Hematopoietic multipotent progenitor cell (in vitro differentiated cells): ENCODE data around the gene ZNF626. TPM values are rescaled to one million over a fixed set of nuclear protein-coding genes. Genes with fewer than 3 reads are reported as not detected.
"Not testable (repeated sequence)": the region's sequence is repeated elsewhere in the genome, so short reads cannot be mapped to it uniquely, and the experiment has no call there.

Source experiments
- DNase-seq, 3 donors: peaks; one replicate each; pipeline ENCODE4 v3.0.0-alpha.2; 2011 to 2015; ENCODE audit warnings: low read depth in 2 of 3, low spot score in 2 of 3
- total RNA-seq: library from RNA; depleted of rRNA; stranded (reverse); fragments of >200 nt; gene quantifications from one replicate; pipeline ENCODE4 v1.2.3, GENCODE V29; 2012

ZNF626 gene
- 3.8 TPM for total RNA-seq

DNA sequence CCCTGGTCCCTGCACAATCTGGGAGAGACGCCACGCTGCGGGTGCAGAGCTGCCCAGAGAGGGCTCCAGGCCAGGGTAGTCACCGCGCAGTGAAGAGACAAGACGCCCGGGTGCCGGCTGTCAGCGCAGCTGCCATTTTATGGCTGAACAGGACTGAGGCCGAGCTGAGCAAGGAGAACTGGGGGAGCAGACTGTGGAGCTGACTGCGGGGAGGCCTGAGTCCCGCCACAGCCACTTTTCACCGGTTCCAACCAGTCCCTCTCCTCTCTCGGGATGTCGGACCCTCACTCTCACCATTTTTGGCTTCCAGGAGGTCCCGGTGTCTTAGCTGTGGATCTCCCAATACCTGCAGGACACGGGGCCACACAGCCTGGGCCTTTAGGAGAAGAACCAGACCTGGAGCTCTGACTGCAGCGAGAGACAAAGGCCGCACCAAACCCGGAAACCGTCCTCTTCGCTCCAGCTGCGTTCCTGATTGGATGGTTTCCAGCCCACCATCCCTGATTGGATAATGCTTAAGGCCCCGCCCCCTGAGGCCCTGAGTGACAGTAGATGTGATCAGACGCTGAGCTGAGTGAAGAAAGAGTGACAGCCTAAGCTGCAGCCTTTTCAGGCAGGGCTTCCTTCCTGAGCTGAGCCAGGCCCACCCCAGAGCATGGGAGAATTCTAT is at the start of gene ZNF626:
ZNF626 (minus strand) TSS at position 422 of the 670 bp plus-strand sequence; CDS start at position 297, 125 bp downstream.
- DNase-seq: peak; percentile 70 to 99 (median 95)

DNA sequence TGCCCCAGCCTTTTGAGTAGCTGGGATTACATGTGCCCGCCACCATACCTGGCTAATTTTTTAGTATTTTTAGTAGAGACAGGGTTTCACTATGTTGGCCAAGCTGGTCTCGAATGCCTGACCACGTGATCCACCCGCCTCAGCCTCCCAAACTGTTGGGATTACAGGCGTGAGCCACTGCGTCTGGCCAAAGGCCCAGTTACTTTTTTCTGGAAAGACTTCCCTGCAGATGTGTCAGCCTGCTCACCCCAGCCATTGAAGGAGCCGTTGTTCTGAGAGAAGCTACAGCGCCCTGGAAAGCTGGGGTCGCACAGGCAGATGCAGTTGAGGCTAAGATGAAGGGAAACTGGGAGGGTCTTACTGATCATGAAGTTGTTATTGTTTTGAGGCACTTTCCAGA is 7.9 kb upstream of the ZNF626 start:
- DNase-seq: no peak

DNA sequence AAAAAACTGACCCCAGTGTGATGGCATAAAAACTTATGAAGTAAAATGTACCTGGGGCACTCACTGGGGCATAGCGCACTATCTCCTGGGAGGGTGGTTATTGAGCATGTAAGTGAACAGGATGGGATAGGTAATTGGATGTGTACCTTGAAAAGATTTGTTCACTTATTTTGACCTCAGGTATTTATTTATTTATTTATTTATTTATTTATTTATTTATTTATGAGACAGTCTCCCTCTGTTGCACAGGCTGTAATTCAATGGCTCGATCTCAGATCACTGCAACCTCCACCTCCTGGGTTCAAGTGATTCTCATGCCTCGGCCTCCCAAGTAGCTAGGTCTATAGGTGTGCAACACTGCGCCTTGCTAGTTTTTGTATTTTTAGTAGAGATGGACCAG is 5.9 kb upstream of the ZNF626 start:
- no peak for DNase-seq

DNA sequence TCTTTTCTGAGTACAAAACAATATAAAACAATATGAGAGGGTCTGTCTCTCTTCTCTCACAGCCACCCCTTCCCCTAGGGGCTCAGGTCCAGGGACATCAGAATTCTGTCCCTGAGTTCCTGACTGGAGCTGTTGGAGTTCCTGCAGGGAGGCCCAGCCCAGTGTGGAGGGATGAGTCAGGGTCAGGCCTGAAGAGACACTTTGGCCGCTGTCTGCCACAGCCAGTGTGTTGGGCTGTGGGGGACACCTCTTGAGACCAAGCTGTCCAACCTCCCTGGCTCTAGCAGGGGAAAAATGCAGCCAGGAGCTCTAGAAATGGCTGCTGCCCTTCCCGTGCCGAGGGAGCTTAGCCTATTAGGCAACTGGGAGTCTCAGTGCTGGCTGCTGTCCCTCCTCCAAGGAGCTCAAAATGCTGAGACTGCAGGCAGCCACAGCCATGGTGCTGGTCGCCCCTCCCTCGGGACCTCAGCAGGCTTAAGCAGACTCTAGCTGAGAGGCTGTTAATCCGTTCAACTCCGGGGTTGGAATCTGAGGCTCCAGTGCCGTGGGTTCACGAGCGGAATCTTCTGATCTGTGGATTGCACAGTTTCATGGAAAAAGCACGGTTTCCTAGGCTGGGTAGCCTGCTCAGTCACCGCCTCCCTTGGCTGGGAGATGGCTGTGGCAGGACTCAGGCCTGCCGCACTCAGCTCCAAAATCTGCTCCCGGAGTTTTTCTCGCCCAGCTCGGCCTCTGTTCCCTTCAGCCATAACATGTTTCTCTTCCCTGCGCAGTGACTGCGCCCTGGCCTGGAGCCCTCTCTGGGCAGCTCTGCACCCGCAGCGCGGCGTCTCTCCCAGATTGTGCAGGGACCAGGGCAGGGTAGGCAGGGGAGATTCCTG is 3.8 kb upstream of the ZNF626 start:
- no peak for DNase-seq

DNA sequence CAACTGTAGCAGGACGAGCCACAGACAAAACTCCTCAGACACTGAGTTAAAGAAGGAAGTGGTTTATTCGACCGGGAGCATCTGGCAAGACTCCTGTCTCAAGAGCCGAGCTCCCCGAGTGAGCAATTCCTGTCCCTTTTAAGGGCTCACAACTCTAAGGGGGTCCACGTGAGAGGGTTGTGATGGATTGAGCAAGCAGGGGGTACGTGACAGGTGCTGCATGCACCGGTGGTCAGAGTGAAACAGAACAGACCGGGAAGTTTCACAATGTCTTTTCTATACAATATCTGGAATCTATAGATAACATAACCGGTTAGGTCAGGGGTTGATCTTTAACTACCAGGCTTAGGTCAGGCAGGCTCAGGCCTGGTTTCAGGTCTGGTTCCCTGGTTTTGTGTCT is 3.1 kb upstream of the ZNF626 start:
- peak in 1 of 3 donors; percentile 36 for DNase-seq

DNA sequence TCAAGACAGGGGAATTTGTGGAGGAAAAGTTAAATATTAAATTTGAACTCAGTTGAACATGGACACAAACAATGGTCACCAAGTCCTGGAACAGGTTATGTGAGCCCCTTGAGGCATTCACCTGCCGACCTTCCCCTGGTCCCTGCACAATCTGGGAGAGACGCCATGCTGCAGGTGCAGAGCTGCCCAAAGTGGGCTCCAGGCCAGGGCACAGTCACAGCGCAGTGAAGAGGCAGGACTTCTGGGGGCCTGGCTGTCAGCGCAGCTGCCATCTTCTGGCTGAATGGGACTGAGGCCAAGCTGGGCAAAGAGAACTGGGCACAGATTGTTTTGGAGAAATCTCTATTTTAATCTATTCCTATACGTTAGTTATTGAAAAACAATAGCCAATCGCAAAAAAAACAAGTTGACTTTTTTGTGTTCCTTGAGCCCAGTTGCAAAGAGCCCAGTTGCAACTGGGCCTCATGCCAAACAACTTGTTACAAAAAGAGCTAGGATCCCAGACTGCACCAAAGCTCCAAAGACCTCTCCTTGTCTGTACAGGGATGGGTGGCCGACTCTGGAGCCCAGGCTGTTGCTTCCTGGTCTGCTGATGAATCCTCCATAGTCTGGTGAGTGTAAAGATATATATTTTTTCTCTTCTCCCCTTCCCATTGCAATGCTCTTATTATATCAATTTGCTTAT is 1.2 kb upstream of the ZNF626 start:
- DNase-seq: no peak

DNA sequence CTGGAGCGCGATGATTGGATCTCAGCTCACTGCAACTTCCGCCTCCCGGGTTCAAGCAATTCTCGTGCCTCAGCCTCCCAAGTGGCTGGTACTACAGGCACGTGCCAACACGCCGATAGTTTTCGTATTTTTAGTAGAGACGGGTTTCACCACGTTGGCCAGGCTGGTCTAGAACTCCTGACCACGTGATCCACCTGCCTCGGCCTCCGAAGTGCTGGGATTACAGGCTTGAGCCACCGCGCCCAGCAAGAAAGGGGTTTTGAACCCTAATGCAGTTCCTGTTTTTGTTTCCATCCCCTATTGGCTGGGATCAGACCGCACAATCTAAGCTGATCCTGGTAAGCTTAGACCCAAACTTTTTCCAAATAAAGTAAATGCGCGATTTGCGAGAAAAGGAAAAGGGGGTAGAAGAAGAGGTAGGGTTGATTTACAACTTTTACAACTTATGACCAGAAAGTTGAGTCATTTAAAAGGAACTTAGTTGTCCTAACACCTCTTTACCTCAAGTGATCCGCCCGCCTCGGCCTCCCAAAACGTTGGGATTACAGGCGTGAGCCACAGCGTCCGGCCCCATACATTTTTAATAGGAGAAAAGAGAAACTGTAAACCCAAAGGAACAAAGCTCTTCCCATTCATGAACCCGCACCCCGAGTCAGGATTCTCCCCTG is 764 bp downstream of the ZNF626 start:
- peak in 1 of 3 donors; percentile 10 for DNase-seq

DNA sequence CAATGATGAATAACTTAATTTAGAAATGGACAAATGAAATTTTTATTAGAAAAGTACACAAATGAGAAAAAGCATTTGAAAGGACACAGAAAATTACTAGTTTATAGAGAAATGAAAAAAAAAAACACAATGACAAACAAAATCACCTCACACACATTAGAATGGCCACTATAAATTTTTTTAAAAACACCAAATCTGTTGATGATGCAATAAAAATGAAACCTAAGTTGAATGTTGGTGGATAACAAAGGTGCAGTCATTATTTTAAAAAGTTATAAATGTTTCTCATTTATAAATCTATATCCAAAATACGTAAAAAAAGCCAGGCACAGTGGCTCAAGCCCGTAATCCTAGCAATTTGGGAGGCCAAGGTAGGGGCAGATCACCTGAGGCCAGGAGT is 20.8 kb downstream of the ZNF626 start:
- no peak for DNase-seq

DNA sequence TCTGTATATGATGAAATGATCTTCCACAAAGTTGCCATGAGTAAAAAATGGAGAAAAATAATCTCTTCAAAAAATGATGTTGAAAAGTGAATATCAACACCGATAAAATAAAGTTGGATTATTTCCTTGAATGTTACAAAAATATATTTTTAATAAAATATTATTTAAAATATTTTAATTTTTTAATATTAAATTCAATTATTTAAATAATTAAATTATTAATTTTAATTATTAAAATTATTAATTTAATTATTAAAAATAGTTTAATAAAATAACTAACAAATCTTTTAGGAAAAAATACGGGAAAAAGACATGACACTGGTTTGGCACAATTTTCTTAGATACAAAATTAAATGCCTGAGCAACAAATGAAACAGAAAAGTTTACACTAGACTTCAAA is 21.3 kb downstream of the ZNF626 start:
- no peak for DNase-seq

DNA sequence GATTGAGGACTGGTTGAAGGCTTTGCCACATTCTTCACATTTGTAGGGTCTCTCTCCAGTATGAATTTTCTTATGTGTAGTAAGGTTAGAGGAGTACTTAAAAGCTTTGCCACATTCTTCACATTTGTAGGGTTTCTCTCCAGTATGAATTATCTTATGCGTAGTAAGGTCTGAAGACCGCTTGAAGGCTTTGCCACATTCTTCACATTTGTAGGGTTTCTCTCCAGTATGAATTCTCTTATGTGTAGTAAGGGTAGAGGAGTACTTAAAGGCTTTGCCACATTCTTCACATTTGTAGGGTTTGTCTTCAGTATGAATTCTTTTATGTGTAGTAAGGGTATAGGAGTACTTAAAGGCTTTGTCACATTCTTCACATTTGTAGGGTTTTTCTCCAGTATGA is 36.8 kb downstream of the ZNF626 start:
- DNase-seq: not testable (repeated sequence)

DNA sequence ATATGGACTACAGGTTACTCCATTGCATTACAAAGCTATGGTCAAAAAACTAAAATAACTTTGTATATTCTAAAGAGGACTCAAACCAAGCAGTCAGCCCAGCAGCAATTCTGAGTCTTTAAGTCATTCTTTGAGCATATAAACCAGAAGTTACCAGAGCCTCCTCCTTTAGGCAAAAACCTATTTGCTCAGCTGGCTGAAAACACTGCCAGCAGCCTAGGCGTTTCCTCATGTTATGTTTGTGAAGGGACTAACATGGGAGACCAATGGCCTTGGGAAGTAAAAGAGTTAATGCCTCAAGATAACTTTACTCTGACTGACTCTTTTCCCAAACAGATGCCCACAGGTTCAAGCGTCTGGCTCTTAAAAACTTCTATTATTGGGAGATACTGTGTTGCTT is 45.3 kb downstream of the ZNF626 start:
- DNase-seq: no peak

DNA sequence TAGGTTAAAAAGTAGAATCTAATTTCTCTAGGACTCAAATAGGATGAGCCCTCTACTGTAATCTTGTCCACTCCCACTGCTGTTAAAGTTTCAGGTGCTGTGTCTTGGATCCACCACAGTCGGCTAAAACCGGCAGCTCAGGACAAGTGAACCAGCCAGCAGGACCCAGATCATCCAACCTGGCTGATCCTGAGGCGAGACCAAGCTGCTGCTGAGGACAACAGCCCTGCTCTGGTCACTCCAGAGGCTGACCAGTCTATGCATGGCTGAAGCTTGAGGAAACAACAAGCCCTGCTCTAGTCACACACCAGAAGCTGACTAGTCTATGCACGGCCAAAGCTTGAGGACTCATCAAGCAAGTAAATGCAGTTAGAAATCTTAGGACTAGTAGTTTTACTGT is 46.4 kb downstream of the ZNF626 start:
- DNase-seq: not testable (repeated sequence)

DNA sequence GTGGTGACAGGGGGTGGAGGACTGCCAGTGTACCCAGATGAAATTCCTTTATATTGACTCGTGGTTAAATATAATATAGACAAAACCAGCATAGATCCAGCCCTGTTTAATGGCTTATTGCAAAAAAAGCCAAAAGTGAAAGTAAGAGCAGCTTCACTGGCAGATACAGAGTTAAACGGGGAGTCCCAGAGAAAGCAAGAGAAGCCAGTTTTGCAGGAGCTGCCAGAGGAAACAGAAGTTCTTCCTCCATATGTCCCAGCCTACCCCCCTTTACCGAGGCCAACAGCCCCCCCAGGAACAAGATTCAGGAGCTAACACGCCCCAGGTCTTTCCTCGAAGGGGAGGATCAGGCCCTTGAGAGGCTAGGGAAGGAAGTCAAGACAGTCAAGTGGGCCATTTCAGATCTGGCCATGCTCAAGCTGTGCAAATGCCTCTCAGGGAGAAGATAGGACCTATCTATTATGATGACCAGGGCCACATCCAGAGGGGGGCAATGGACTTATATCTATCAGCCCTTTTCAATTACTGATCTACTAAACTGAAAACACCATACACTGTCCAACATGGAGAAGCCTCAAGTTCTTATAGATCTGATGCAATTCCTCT is 48.6 kb downstream of the ZNF626 start:
- DNase-seq: no peak

DNA sequence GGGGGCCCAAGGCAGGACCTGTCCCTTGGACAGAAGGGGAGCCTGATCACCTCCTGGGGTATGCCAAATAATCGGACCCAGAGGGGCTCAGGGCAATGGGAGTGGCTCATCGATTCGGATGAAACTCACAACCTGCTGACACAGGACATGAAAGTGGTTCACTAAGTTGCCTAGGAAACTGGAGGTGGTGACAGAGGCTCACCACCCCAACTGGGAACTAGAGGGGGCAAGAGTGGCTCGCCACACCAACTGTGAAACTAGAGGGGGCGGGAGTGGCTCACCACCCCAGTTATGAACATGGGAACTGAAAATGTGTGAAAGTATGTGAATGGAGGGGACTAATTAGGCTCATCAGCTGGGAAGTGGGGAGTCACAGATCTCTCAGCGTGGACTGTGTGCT is 49.5 kb downstream of the ZNF626 start:
- DNase-seq: no peak

DNA sequence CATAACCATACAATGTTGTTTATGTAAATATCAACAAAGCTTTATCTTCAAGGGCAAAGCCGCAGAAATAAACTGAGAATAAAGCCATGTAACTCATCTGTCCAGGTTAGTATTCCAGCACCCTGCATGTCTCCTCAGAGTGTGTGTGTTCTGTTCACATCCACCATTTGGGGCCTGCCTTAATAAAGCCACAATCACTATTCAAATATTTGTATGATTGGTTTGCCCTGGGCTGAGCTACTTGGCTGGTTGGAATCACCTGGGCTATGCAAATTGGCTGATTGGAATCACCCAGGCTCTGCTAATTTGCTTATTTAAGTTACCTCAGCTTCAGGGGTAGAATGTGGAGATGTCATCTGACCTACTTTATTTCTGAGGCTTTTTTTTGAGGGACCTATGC is 53.4 kb downstream of the ZNF626 start:
- DNase-seq: no peak

Other genes with a start within 250 kb of the ZNF626 start
- gene ZNF737, start 95.8 kb downstream of the ZNF626 start, total RNA-seq: 11.8 TPM
- 10.5 TPM for gene ZNF66, start 114.7 kb upstream of the ZNF626 start, total RNA-seq